ENCODE measurements around the gene TRAF3IP3. TPM values are rescaled to one million over a fixed set of nuclear protein-coding genes. Genes with fewer than 3 reads are reported as not detected.

TRAF3IP3 gene
- polyA plus RNA-seq (ENCODE audit: insufficient read length): 1.7 TPM
- long read RNA-seq, donor 1, partial matches to known transcripts: 0 of 7 reads
- long read RNA-seq, donor 1, other reads (novel, unspliced or antisense): 7 of 7 reads
- long read RNA-seq, donor 2, partial matches to known transcripts: 6 of 6 reads
- long read RNA-seq, donor 2, other reads (novel, unspliced or antisense): 0 of 6 reads
- long read RNA-seq, donor 3: 0 reads
- long read RNA-seq, donor 4, partial matches to known transcripts: 0 of 1 reads
- long read RNA-seq, donor 4, other reads (novel, unspliced or antisense): 0 of 1 reads
- long read RNA-seq, donor 5, partial matches to known transcripts: 12 of 12 reads
- long read RNA-seq, donor 5, other reads (novel, unspliced or antisense): 0 of 12 reads
- long read RNA-seq, donor 6: 0 reads
- long read RNA-seq, donor 7: 0 reads
- long read RNA-seq, donor 8: 0 reads

GRCh38 chr1:209755926-209756614 is at the start of gene TRAF3IP3:
TRAF3IP3 (plus strand) TSS chr1:209756053; CDS start chr1:209760040, 3,987 bp downstream.
- DNase-seq: no peak

- no peak for DNase-seq
These were observed 49.2 kb upstream of the TRAF3IP3 start for GRCh38 chr1:209706622-209707021.

GRCh38 chr1:209707308-209707707 is 48.5 kb upstream of the TRAF3IP3 start:
- DNase-seq: no peak

GRCh38 chr1:209708297-209708696 is 47.6 kb upstream of the TRAF3IP3 start:
- DNase-seq: no peak

- no peak for DNase-seq
These were observed 45.8 kb upstream of the TRAF3IP3 start for GRCh38 chr1:209710093-209710492.

- DNase-seq: no peak
These were observed 45.0 kb upstream of the TRAF3IP3 start for GRCh38 chr1:209710847-209711246.

- no peak for DNase-seq
These were observed 41.5 kb upstream of the TRAF3IP3 start for GRCh38 chr1:209714338-209714737.

- DNase-seq: no peak
These were observed 40.5 kb upstream of the TRAF3IP3 start for GRCh38 chr1:209715314-209715713.

- DNase-seq: no peak
These were observed 38.0 kb upstream of the TRAF3IP3 start for GRCh38 chr1:209717818-209718217.

- no peak for DNase-seq
These were observed 35.5 kb upstream of the TRAF3IP3 start for GRCh38 chr1:209720326-209720725.

- DNase-seq: no peak
These were observed 35.0 kb upstream of the TRAF3IP3 start for GRCh38 chr1:209720826-209721225.

GRCh38 chr1:209721323-209721722 is 34.5 kb upstream of the TRAF3IP3 start:
- DNase-seq: no peak

GRCh38 chr1:209723265-209723664 is 32.6 kb upstream of the TRAF3IP3 start:
- no peak for DNase-seq

- no peak for DNase-seq
These were observed 31.8 kb upstream of the TRAF3IP3 start for GRCh38 chr1:209723756-209724693.

GRCh38 chr1:209727286-209727685 is 28.6 kb upstream of the TRAF3IP3 start:
- DNase-seq: no peak

- no peak for DNase-seq
These were observed 28.1 kb upstream of the TRAF3IP3 start for GRCh38 chr1:209727785-209728184.

- DNase-seq: no peak
These were observed 27.4 kb upstream of the TRAF3IP3 start for GRCh38 chr1:209728466-209728865.

GRCh38 chr1:209729436-209729835 is 26.4 kb upstream of the TRAF3IP3 start:
- DNase-seq: no peak

GRCh38 chr1:209732725-209733124 is 23.1 kb upstream of the TRAF3IP3 start:
- no peak for DNase-seq

GRCh38 chr1:209733409-209734192 is 22.3 kb upstream of the TRAF3IP3 start:
- DNase-seq: no peak

GRCh38 chr1:209736490-209737117 is 19.2 kb upstream of the TRAF3IP3 start:
- DNase-seq: no peak
